ENCODE measurements around the gene UGT1A6.

GRCh38 chr2:233772583-233772982 lies 79.9 kb downstream of the UGT1A6 start:
- TF ChIP-seq, protein P1, sequence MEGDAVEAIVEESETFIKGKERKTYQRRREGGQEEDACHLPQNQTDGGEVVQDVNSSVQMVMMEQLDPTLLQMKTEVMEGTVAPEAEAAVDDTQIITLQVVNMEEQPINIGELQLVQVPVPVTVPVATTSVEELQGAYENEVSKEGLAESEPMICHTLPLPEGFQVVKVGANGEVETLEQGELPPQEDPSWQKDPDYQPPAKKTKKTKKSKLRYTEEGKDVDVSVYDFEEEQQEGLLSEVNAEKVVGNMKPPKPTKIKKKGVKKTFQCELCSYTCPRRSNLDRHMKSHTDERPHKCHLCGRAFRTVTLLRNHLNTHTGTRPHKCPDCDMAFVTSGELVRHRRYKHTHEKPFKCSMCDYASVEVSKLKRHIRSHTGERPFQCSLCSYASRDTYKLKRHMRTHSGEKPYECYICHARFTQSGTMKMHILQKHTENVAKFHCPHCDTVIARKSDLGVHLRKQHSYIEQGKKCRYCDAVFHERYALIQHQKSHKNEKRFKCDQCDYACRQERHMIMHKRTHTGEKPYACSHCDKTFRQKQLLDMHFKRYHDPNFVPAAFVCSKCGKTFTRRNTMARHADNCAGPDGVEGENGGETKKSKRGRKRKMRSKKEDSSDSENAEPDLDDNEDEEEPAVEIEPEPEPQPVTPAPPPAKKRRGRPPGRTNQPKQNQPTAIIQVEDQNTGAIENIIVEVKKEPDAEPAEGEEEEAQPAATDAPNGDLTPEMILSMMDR (IDR thresholded peaks at IDR 0.05; ENCODE audit: low read depth, low read length), result no peak
- TF ChIP-seq EZH2phosphoT487 (IDR thresholded peaks at IDR 0.05; ENCODE audit: low read depth), result no peak
